ENCODE data around the gene PIGZ.

The PIGZ gene

DNA sequence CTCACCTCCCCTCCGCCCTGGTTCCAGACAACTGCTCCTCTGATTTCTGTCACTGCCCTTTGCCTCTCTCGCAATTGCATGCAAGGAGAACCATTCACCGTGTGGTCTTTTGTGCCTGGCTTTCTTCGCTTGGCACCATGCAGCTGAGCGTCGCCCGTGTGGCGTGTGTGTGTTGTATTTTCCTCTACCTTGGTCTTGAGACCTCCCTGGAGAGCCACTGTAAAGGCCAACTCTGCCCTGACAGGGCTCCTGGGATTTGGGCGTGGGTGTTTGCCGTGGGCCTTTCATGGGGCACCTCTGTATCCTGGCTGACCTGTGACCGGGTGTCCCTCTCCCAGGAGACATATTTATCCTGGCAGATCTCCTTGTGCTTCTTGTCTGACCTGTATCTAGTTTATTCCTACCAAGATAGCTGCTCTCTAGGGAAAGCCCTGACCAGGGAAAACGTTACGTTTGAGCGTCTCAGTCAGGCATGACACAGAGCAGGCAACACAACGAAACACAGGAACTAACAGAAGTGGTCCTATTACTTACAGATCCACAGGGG, 2.0 kb upstream of the PIGZ start:
- Histone ChIP-seq H3K4me3 (ENCODE audit: low read length) (no peak overlapping the region), H3K9ac (ENCODE audit: low read depth, low read length) (no peak overlapping the region)

DNA sequence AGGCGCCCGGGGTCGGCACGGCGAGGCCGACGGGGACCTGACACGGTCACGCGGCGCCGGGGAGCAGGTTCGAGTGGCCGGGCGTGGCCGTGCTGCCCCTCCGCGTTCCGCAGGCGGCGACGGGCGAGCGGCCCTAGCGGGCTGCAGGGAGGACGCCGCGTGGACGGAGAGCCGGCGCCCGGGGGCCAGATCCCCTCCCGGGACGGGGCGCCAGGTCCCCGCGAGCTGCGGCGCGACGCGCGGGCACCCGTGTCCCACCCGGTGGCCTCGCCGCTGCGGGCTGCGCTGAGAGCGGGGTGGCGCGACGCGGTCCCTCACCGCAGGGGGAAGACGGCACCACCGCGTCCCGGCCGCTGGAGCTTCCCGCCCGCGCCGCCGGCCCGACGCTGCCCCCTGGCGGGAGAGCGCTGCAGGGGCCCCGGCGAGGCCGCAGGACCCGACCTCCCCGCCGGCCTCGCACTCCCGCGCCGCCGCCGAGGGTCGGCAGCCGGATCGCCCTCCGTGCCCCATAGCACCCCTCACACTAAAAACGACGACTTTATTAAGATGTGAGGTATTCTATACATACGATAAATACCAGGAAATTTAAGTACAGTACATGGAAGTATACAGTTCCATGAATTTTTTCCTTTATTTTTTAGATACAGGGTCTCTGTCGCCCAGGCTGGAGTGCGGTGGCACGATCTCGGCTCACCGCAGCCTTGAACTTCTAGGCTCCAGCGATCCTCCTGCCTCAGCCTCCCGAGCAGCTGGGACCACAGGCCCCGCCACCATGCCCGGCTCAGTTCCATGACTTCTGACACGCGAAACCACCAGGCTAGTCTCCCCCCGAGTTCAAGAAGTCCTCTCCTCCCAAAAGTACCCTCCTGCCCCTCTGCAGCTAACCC, 1.3 kb upstream of the PIGZ start:
- Histone ChIP-seq H3K9ac (ENCODE audit: low read depth, low read length) (peak overlapping the region; percentile 73), H3K4me1 (ENCODE audit: control insufficient read depth, insufficient read depth, low read length) (peaks cover 7% of the 10 kb centered on the region), H3K27me3 (ENCODE audit: control insufficient read depth, insufficient read depth, low read length) (no peaks in the 10 kb centered on the region), H3K9me3 (replicated peaks; ENCODE audit: low read length) (no peaks in the 10 kb centered on the region), H3K36me3 (ENCODE audit: insufficient read depth, low read length) (peaks cover 9% of the 10 kb centered on the region), H3K4me3 (ENCODE audit: low read length) (peak overlapping the region; percentile 87), H3K4me2 (ENCODE audit: low read length) (peak overlapping the region; percentile 99)

More for the DNA sequence above, 2.0 kb upstream of the PIGZ start:
- Histone ChIP-seq H3K9me3 (replicated peaks; ENCODE audit: low read length) (no peaks in the 10 kb centered on the region), H3K4me1 (ENCODE audit: control insufficient read depth, insufficient read depth, low read length) (peaks cover 7% of the 10 kb centered on the region), H3K27me3 (ENCODE audit: control insufficient read depth, insufficient read depth, low read length) (no peaks in the 10 kb centered on the region), H3K36me3 (ENCODE audit: insufficient read depth, low read length) (peaks cover 9% of the 10 kb centered on the region), H3K4me2 (ENCODE audit: low read length) (no peak overlapping the region)

DNA sequence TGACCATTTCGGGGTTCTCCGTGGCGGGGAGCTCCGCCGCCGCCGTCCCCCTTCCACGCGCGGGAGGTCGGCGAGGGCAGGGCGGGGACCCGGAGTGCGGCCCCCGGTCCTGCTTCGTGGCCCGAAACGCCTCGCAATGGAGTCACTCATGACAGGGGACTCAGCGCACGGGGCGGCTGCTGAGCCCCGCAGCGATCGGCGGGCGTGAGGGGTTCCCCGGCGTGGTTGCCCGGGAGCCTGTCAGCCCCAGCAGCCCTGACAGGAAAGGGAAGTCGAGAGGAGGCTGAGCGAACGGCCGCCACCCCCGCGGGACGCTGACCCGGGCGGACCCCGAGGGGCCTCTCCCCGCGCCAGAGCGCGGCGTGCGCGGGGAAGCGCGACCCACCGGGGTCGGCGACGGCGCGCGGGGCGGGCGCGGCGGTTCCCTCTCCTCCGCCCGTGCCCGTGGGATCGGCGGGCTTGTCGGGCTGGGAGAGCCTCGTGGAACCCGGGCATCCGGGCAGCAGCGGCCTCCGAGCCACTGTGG, 564 bp upstream of the PIGZ start:
- peaks cover 9% of the 10 kb centered on the region for H3K36me3 ChIP-seq (ENCODE audit: insufficient read depth, low read length)
- H3K27me3 ChIP-seq (ENCODE audit: control insufficient read depth, insufficient read depth, low read length) = no peaks in the 10 kb centered on the region
- peak overlapping the region; percentile 73 for H3K9ac ChIP-seq (ENCODE audit: low read depth, low read length)
- H3K4me1 ChIP-seq (ENCODE audit: control insufficient read depth, insufficient read depth, low read length) = peaks cover 7% of the 10 kb centered on the region
- H3K9me3 ChIP-seq (replicated peaks; ENCODE audit: low read length) = no peaks in the 10 kb centered on the region
- H3K4me3 ChIP-seq (ENCODE audit: low read length) = peak overlapping the region; percentile 87
- peak overlapping the region; percentile 99 for H3K4me2 ChIP-seq (ENCODE audit: low read length)

- H3K4me3 ChIP-seq (ENCODE audit: low read length) = peak overlapping the region; percentile 87
- H3K4me1 ChIP-seq (ENCODE audit: control insufficient read depth, insufficient read depth, low read length) = peaks cover 7% of the 10 kb centered on the region
- H3K27me3 ChIP-seq (ENCODE audit: control insufficient read depth, insufficient read depth, low read length) = no peaks in the 10 kb centered on the region
- no peaks in the 10 kb centered on the region for H3K9me3 ChIP-seq (replicated peaks; ENCODE audit: low read length)
- peak overlapping the region; percentile 73 for H3K9ac ChIP-seq (ENCODE audit: low read depth, low read length)
- H3K36me3 ChIP-seq (ENCODE audit: insufficient read depth, low read length) = peaks cover 9% of the 10 kb centered on the region
- H3K4me2 ChIP-seq (ENCODE audit: low read length) = peak overlapping the region; percentile 99
These were observed 1.0 kb downstream of the PIGZ start for GRCh38 chr3:196967412-196968232.

DNA sequence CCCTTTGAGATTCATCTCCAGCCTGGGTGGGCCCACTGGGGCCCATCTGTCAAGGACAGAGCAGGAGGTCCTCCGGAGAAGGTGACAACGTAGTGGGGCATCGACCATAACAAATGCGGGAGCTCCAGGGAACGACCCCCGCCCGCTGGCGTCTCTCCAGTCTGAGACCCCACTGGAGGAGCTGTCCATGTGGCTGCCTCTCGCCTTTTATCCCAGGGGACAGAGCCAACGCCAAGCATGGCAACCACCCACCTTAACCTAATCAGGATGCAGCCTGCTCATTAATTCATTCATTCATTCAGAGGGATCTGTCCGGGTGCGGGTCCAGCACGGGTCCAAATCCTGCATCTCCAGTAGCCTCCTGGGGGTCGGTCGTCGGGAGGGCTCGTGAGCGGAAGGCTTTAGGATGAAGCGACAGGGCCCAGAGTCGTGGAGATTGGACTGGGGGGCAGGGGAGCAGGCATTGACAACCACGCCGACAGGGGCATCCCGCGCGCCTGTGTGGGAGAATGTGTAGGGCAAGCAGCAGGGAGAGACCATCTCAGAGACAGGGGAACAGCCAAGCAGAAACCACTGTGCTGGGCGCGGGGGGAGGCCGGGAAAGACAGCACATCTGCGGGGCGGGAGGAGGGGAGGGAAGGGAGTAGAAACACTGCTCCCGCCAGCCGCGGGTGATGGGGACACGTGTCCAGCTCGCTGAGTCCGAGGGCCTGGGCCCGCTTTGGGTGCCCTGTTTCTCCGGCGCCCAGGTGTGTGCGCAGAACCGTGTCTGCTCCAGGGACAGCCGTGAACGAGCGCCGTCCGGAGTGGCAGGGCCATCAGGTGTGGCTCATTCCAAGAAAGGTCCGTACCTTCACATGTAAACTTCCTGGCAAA, 1.9 kb downstream of the PIGZ start:
- Histone ChIP-seq H3K9ac (ENCODE audit: low read depth, low read length) (no peak overlapping the region), H3K36me3 (ENCODE audit: insufficient read depth, low read length) (peaks cover 9% of the 10 kb centered on the region), H3K4me1 (ENCODE audit: control insufficient read depth, insufficient read depth, low read length) (peaks cover 7% of the 10 kb centered on the region), H3K27me3 (ENCODE audit: control insufficient read depth, insufficient read depth, low read length) (no peaks in the 10 kb centered on the region), H3K4me3 (ENCODE audit: low read length) (no peak overlapping the region), H3K9me3 (replicated peaks; ENCODE audit: low read length) (no peaks in the 10 kb centered on the region), H3K4me2 (ENCODE audit: low read length) (no peak overlapping the region)

GRCh38 chr3:196965804-196966173, 2.8 kb downstream of the PIGZ start:
- H3K36me3 ChIP-seq (ENCODE audit: insufficient read depth, low read length) = peaks cover 9% of the 10 kb centered on the region
- H3K27me3 ChIP-seq (ENCODE audit: control insufficient read depth, insufficient read depth, low read length) = no peaks in the 10 kb centered on the region
- H3K4me2 ChIP-seq (ENCODE audit: low read length) = no peak overlapping the region
- H3K9me3 ChIP-seq (replicated peaks; ENCODE audit: low read length) = no peaks in the 10 kb centered on the region
- no peak overlapping the region for H3K4me3 ChIP-seq (ENCODE audit: low read length)
- H3K4me1 ChIP-seq (ENCODE audit: control insufficient read depth, insufficient read depth, low read length) = peaks cover 7% of the 10 kb centered on the region
- H3K9ac ChIP-seq (ENCODE audit: low read depth, low read length) = no peak overlapping the region

- no peaks in the 10 kb centered on the region for H3K27me3 ChIP-seq (ENCODE audit: control insufficient read depth, insufficient read depth, low read length)
- H3K9me3 ChIP-seq (replicated peaks; ENCODE audit: low read length) = no peaks in the 10 kb centered on the region
- peaks cover 9% of the 10 kb centered on the region for H3K36me3 ChIP-seq (ENCODE audit: insufficient read depth, low read length)
- no peak overlapping the region for H3K9ac ChIP-seq (ENCODE audit: low read depth, low read length)
- H3K4me1 ChIP-seq (ENCODE audit: control insufficient read depth, insufficient read depth, low read length) = peaks cover 7% of the 10 kb centered on the region
- H3K4me2 ChIP-seq (ENCODE audit: low read length) = no peak overlapping the region
- no peak overlapping the region for H3K4me3 ChIP-seq (ENCODE audit: low read length)
These were observed 3.4 kb downstream of the PIGZ start for GRCh38 chr3:196965112-196965803.

GRCh38 chr3:196963631-196963953, 5.0 kb downstream of the PIGZ start:
- H3K9ac ChIP-seq (ENCODE audit: low read depth, low read length) = no peak overlapping the region
- no peak overlapping the region for H3K4me3 ChIP-seq (ENCODE audit: low read length)
- H3K4me2 ChIP-seq (ENCODE audit: low read length) = no peak overlapping the region
- no peaks in the 10 kb centered on the region for H3K27me3 ChIP-seq (ENCODE audit: control insufficient read depth, insufficient read depth, low read length)
- H3K36me3 ChIP-seq (ENCODE audit: insufficient read depth, low read length) = peaks cover 9% of the 10 kb centered on the region
- H3K4me1 ChIP-seq (ENCODE audit: control insufficient read depth, insufficient read depth, low read length) = peaks cover 7% of the 10 kb centered on the region
- no peaks in the 10 kb centered on the region for H3K9me3 ChIP-seq (replicated peaks; ENCODE audit: low read length)

DNA sequence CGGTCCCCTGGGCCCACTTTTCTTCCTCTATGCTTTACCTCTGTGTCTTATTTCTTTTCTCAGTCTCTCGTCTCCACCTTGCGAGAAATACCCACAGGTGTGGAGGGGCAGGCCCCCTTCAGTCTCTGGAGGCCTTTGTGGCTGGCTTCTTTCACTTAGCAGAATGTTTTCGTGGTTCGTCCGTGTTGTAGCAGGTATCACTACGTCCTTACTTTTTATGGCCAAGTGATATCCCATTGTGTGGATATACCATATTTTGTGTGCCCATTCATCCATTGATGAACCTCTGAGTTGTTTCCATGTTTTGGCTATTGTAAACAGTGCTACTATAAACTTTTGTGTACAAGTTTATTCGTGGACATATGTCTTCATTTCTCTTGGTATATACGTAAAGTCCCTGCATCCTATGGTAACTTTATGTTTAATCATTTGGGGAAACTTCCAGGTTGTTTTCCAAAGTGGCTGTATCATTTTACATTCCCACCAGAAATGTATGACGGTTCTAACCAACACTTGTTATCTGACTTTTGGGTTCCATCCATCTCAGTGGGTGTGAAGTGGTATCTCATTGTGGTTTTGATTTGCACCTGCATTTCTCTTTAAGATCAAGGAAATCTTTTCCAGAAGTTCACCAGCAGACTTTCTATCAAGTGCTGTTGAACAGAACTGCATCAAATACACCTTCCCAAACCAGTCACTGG, 5.6 kb downstream of the PIGZ start:
- no peak overlapping the region for H3K9ac ChIP-seq (ENCODE audit: low read depth, low read length)
- H3K27me3 ChIP-seq (ENCODE audit: control insufficient read depth, insufficient read depth, low read length) = no peaks in the 10 kb centered on the region
- peaks cover 9% of the 10 kb centered on the region for H3K36me3 ChIP-seq (ENCODE audit: insufficient read depth, low read length)

More for the DNA sequence above, 5.6 kb downstream of the PIGZ start:
- H3K4me1 ChIP-seq (ENCODE audit: control insufficient read depth, insufficient read depth, low read length) = peaks cover 4% of the 10 kb centered on the region
- H3K9me3 ChIP-seq (replicated peaks; ENCODE audit: low read length) = no peaks in the 10 kb centered on the region
- no peak overlapping the region for H3K4me2 ChIP-seq (ENCODE audit: low read length)
- no peak overlapping the region for H3K4me3 ChIP-seq (ENCODE audit: low read length)
